ENCODE results near the gene CDC23.
"Not testable (repeated sequence)": the region's sequence is repeated elsewhere in the genome, so short reads cannot be mapped to it uniquely, and the experiment has no call there.

DNA sequence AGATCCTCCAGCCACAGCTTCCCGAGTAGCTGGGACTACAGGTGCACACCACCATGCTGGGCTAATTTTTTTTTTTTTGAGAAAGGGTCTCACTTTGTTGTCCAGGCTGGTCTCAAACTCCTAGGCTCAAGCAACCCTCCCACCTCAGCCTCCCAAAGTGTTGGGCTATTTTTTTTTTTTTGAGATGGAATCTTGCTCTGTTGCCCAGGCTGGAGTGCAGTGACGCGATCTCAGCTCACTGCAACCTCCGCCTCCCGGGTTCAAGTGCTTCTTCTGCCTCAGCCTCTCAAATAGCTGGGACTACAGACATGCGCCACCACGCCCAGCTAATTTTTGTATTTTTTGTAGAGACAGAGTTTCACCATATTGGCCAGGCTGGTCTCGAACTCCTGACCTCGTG is 57.1 kb downstream of the CDC23 start:
- TF ChIP-seq CTCF (IDR thresholded peaks at IDR 0.05 in 2 of 3, conservative IDR thresholded peaks at IDR 0.05 in 1 of 3; ENCODE audit: borderline replicate concordance in 1 of 3, insufficient read depth in 1 of 3, low read depth in 2 of 3, low read length in 2 of 3); REST (IDR thresholded peaks at IDR 0.05; ENCODE audit: low read depth); CEBPB (IDR thresholded peaks at IDR 0.05; ENCODE audit: low read depth); EZH2phosphoT487 (IDR thresholded peaks at IDR 0.05; ENCODE audit: borderline replicate concordance); POLR2AphosphoS5 (IDR thresholded peaks at IDR 0.05; ENCODE audit: low read depth, low read length); TCF7L2 (IDR thresholded peaks at IDR 0.05; ENCODE audit: borderline replicate concordance, extremely low read depth, insufficient read depth, insufficient read length); POLR2A (IDR thresholded peaks at IDR 0.05; ENCODE audit: borderline replicate concordance, extremely low read depth, insufficient read depth, insufficient read length); EZH2 (IDR thresholded peaks at IDR 0.05); EGR1 (IDR thresholded peaks at IDR 0.05; ENCODE audit: low read depth); JUND (IDR thresholded peaks at IDR 0.05): not testable (repeated sequence)
- TF ChIP-seq, protein P1, sequence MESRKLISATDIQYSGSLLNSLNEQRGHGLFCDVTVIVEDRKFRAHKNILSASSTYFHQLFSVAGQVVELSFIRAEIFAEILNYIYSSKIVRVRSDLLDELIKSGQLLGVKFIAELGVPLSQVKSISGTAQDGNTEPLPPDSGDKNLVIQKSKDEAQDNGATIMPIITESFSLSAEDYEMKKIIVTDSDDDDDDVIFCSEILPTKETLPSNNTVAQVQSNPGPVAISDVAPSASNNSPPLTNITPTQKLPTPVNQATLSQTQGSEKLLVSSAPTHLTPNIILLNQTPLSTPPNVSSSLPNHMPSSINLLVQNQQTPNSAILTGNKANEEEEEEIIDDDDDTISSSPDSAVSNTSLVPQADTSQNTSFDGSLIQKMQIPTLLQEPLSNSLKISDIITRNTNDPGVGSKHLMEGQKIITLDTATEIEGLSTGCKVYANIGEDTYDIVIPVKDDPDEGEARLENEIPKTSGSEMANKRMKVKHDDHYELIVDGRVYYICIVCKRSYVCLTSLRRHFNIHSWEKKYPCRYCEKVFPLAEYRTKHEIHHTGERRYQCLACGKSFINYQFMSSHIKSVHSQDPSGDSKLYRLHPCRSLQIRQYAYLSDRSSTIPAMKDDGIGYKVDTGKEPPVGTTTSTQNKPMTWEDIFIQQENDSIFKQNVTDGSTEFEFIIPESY (IDR thresholded peaks at IDR 0.05; ENCODE audit: extremely low read depth, insufficient replicate concordance, low read length) = not testable (repeated sequence)
- TF ChIP-seq, protein P2, sequence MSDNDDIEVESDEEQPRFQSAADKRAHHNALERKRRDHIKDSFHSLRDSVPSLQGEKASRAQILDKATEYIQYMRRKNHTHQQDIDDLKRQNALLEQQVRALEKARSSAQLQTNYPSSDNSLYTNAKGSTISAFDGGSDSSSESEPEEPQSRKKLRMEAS (IDR thresholded peaks at IDR 0.05) = not testable (repeated sequence)

All from HCT116 (cell line).